ENCODE results near the gene WNT4. TPM values are rescaled to one million over a fixed set of nuclear protein-coding genes. Genes with fewer than 3 reads are reported as not detected.

Gene WNT4
- total and polyA plus RNA-seq, 2 of the 8 experiments (the other 6 are each of a cell fraction or from before 2014, with no cell fraction given), result 1.3 to 6.6 TPM

- Histone ChIP-seq H2BK20ac (ENCODE audit: low read length) (no peak overlapping the region), H3K9me3 (ENCODE audit: insufficient read depth in 2 of 2, low read depth in 1 of 2, low read length in 1 of 2) (no peaks in the 10 kb centered on the region), H3K4me1 (replicated peaks in 1 of 4; ENCODE audit: control insufficient read depth in 3 of 4, insufficient read depth in 4 of 4, low read length in 3 of 4) (peaks cover 4 to 24% (median 18%) of the 10 kb centered on the region in 4 experiments; a peak in 5 of 7 replicates), H3K79me1 (ENCODE audit: low read depth, low read length) (peaks cover 3% of the 10 kb centered on the region), H3K36me3 (ENCODE audit: control insufficient read depth in 2 of 4, insufficient read depth in 4 of 4, low read length in 3 of 4) (peaks cover 0 to 22% (median 3%) of the 10 kb centered on the region in 4 experiments; a peak in 4 of 8 replicates), H3K79me2 (ENCODE audit: control insufficient read depth in 1 of 2, insufficient read depth in 2 of 2, low read length in 2 of 2) (peaks cover 3 to 57% of the 10 kb centered on the region in 2 experiments; a peak in 3 of 4 replicates), H4K8ac (ENCODE audit: extremely low read depth, insufficient read depth, low read length) (no peak overlapping the region), H2AFZ (ENCODE audit: low read length) (no peak overlapping the region), H3K14ac (ENCODE audit: insufficient read length) (no peak overlapping the region), H2BK15ac (ENCODE audit: low read length) (no peak overlapping the region), H2AK5ac (ENCODE audit: low read depth, low read length) (no peak overlapping the region; the same call in 1 of the 2 replicates), H4K5ac (ENCODE audit: insufficient read length, low read depth, low read length) (no peak overlapping the region), H2BK5ac (ENCODE audit: low read depth, low read length) (peak overlapping the region; percentile 0; the same call in 1 of the 2 replicates), H4K20me1 (replicated peaks in 1 of 2; ENCODE audit: control insufficient read depth in 1 of 2, insufficient read depth in 2 of 2, low read length in 2 of 2) (peaks cover 0 to 4% of the 10 kb centered on the region in 2 experiments), H3K27me3 (replicated peaks in 1 of 4; ENCODE audit: control insufficient read depth in 3 of 4, extremely low read depth in 1 of 4, insufficient read depth in 3 of 4, low read length in 3 of 4) (no peaks in the 10 kb centered on the region), H3K9ac (replicated peaks in 1 of 4; ENCODE audit: extremely low read depth in 1 of 4, low read depth in 3 of 4, low read length in 3 of 4) (no peak overlapping the region; a peak in 1 of 7 replicates), H3K23me2 (ENCODE audit: low read depth, low read length) (no peaks in the 10 kb centered on the region; the same call in 1 of the 2 replicates), H3K56ac (replicated peaks; ENCODE audit: insufficient read length, low read depth, low read length) (no peak overlapping the region), H2BK120ac (replicated peaks; ENCODE audit: low read depth, low read length) (no peak overlapping the region), H3K4ac (replicated peaks; ENCODE audit: insufficient read length, low read depth, low read length) (no peak overlapping the region), H4K91ac (replicated peaks; ENCODE audit: insufficient read length, low read length) (no peak overlapping the region), H3K18ac (ENCODE audit: extremely low read depth, low read length) (peak overlapping the region; percentile 2; the same call in 1 of the 2 replicates), H2BK12ac (ENCODE audit: low read depth, low read length) (no peak overlapping the region), H3K4me2 (ENCODE audit: insufficient read depth in 1 of 2, low read depth in 2 of 2, low read length in 2 of 2) (peak overlapping the region in 1 of 2 experiments; percentile 42; a peak in 3 of 4 replicates), H3K27ac (ENCODE audit: low read depth, low read length) (no peak overlapping the region), H3K4me3 (ENCODE audit: extremely low read depth in 1 of 4, insufficient read depth in 2 of 4, low read depth in 3 of 4, low read length in 4 of 4) (no peak overlapping the region), H3K23ac (ENCODE audit: insufficient read length) (no peak overlapping the region)
- POLR2A ChIA-PET (ENCODE audit: partially characterized antibody), result interaction anchor here (2.3 kb wide), 1 partner anchor 38 kb away, joined by 8 read pairs; the partner anchor contains the start of gene CDC42
- FAIRE-seq, result no peak
- CTCF ChIA-PET (ENCODE audit: partially characterized antibody), result interaction anchor here (1.2 kb wide), 1 partner anchor 15 kb away, joined by 6 read pairs; no protein-coding TSS in a partner anchor
- WGBS, 2 experiments (ENCODE audit: extremely low coverage in 1 of 2, insufficient coverage in 1 of 2, insufficient read length in 1 of 2, insufficient replicate concordance in 2 of 2, low coverage in 1 of 2, low lambda C conversion rate in 2 of 2, missing lambda C conversion rate in 1 of 2), result 60% methylated on average over 3 of the region's 3 CpGs; no CpG with 5 or more reads in 1 of the 2 experiments
- no peak for DNase-seq (ENCODE audit: low read depth in 1 of 2, low spot score in 2 of 2)
- no peak for TF ChIP-seq CBX5 (IDR thresholded peaks at IDR 0.05; ENCODE audit: low read depth, low read length)
- no peak for TF ChIP-seq RXRA (IDR thresholded peaks at IDR 0.05; ENCODE audit: insufficient read depth, low read depth, low read length)
- TF ChIP-seq EGR1 (IDR thresholded peaks at IDR 0.05; ENCODE audit: borderline replicate concordance, low read depth, low read length), result no peak
- no peak for TF ChIP-seq E2F6 (IDR thresholded peaks at IDR 0.05)
- TF ChIP-seq BACH1 (IDR thresholded peaks at IDR 0.05; ENCODE audit: low read length), result no peak
- TF ChIP-seq KDM1A (IDR thresholded peaks at IDR 0.05; ENCODE audit: borderline replicate concordance, low read length), result no peak
- no peak for TF ChIP-seq CEBPB (IDR thresholded peaks at IDR 0.05; ENCODE audit: low read depth, low read length)
- TF ChIP-seq NRF1 (IDR thresholded peaks at IDR 0.05; ENCODE audit: low read depth, low read length), result no peak
- TF ChIP-seq SP4 (IDR thresholded peaks at IDR 0.05; ENCODE audit: low read length), result no peak
- TF ChIP-seq SP1 (IDR thresholded peaks at IDR 0.05; ENCODE audit: low read depth, low read length), result no peak
- no peak for TF ChIP-seq GABPA (IDR thresholded peaks at IDR 0.05; ENCODE audit: borderline replicate concordance, insufficient read depth, low read length)
- no peak for TF ChIP-seq GTF2F1 (IDR thresholded peaks at IDR 0.05; ENCODE audit: borderline replicate concordance, low read depth, low read length)
- no peak for TF ChIP-seq JUN (IDR thresholded peaks at IDR 0.05; ENCODE audit: low read depth, low read length)
These were observed 52.0 kb downstream of the WNT4 start for GRCh38 chr1:22090867-22091266.
